ENCODE measurements around the gene CTIF.

DNA sequence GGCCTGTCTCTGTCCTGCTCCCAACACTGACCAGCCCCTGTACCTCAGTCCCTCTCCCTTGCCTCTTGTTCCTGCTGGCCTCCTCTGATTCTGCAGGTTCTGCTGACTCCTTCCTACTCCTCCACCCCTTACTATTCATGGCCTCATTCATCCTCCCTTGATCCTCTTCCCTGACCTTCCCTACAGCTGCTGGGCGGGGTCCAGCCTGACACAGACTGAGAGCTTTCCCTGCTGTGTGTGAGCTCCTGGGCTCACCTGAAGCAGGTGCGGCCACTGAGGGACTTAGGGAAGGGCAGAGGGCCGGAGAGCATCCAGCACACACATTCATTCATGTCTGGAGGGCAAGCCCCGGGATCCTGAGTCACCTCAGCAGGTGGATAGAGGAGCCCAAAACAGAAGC, 185.6 kb downstream of the CTIF start:
- TF ChIP-seq, protein P1, sequence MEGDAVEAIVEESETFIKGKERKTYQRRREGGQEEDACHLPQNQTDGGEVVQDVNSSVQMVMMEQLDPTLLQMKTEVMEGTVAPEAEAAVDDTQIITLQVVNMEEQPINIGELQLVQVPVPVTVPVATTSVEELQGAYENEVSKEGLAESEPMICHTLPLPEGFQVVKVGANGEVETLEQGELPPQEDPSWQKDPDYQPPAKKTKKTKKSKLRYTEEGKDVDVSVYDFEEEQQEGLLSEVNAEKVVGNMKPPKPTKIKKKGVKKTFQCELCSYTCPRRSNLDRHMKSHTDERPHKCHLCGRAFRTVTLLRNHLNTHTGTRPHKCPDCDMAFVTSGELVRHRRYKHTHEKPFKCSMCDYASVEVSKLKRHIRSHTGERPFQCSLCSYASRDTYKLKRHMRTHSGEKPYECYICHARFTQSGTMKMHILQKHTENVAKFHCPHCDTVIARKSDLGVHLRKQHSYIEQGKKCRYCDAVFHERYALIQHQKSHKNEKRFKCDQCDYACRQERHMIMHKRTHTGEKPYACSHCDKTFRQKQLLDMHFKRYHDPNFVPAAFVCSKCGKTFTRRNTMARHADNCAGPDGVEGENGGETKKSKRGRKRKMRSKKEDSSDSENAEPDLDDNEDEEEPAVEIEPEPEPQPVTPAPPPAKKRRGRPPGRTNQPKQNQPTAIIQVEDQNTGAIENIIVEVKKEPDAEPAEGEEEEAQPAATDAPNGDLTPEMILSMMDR (IDR thresholded peaks at IDR 0.05), result no peak
- TF ChIP-seq POLR2A (IDR thresholded peaks at IDR 0.05) (no peak), POLR2AphosphoS5 (IDR thresholded peaks at IDR 0.05; ENCODE audit: insufficient read depth in 1 of 2, low read depth in 1 of 2) (no peak)
